Measurements from ENCODE around the gene PRKCD.

PRKCD gene

GRCh38 chr3:53225651-53226050 is 64.6 kb downstream of the PRKCD start:
- Histone ChIP-seq H3K4me3 (no peak overlapping the region), H3K27ac (no peak overlapping the region)

GRCh38 chr3:53226142-53226840 is 65.3 kb downstream of the PRKCD start:
- Histone ChIP-seq H3K27ac (no peak overlapping the region), H3K4me3 (no peak overlapping the region)

- no peak overlapping the region for H3K27ac ChIP-seq
- H3K4me3 ChIP-seq: no peak overlapping the region
These were observed 65.9 kb downstream of the PRKCD start for GRCh38 chr3:53226841-53227407.

GRCh38 chr3:53227993-53228885 is 67.2 kb downstream of the PRKCD start:
- Histone ChIP-seq H3K27ac (no peak overlapping the region), H3K4me3 (no peak overlapping the region)

GRCh38 chr3:53229171-53229570 is 68.2 kb downstream of the PRKCD start:
- Histone ChIP-seq H3K4me3 (no peak overlapping the region), H3K27ac (no peak overlapping the region)

GRCh38 chr3:53229606-53230005 is 68.6 kb downstream of the PRKCD start:
- no peak overlapping the region for H3K27ac ChIP-seq
- no peak overlapping the region for H3K4me3 ChIP-seq

GRCh38 chr3:53230041-53230621 is 69.1 kb downstream of the PRKCD start:
- Histone ChIP-seq H3K27ac (no peak overlapping the region), H3K4me3 (no peak overlapping the region)

- no peak overlapping the region for H3K4me3 ChIP-seq
- H3K27ac ChIP-seq: no peak overlapping the region
These were observed 69.8 kb downstream of the PRKCD start for GRCh38 chr3:53230789-53231188.

- H3K4me3 ChIP-seq: no peak overlapping the region
- H3K27ac ChIP-seq: peak overlapping the region in 1 of 21 experiments; percentile 42
These were observed 70.8 kb downstream of the PRKCD start for GRCh38 chr3:53231532-53232511.

GRCh38 chr3:53232641-53233377 is 71.8 kb downstream of the PRKCD start:
- Histone ChIP-seq H3K27ac (peak overlapping the region in 1 of 21 experiments; percentile 42), H3K4me3 (no peak overlapping the region)

GRCh38 chr3:53234130-53234840 is 73.3 kb downstream of the PRKCD start:
- no peak overlapping the region for H3K27ac ChIP-seq
- H3K4me3 ChIP-seq: no peak overlapping the region

- H3K27ac ChIP-seq: no peak overlapping the region
- H3K4me3 ChIP-seq: no peak overlapping the region
These were observed 73.8 kb downstream of the PRKCD start for GRCh38 chr3:53234841-53235232.

- peak overlapping the region in 5 of 21 experiments; percentile 25 to 74 (median 65) for H3K27ac ChIP-seq
These were observed 74.5 kb downstream of the PRKCD start for GRCh38 chr3:53235545-53235944.

GRCh38 chr3:53236112-53236841 is 75.3 kb downstream of the PRKCD start:
- H3K27ac ChIP-seq: peak overlapping the region in 19 of 21 experiments; percentile 6 to 80 (median 55)

More at GRCh38 chr3:53235545-53235944, 74.5 kb downstream of the PRKCD start:
- H3K4me3 ChIP-seq: no peak overlapping the region

GRCh38 chr3:53238051-53238850 is 77.2 kb downstream of the PRKCD start:
- Histone ChIP-seq H3K27ac (peak overlapping the region in 12 of 21 experiments; percentile 12 to 70 (median 46)), H3K4me3 (no peak overlapping the region)

More at GRCh38 chr3:53236112-53236841, 75.3 kb downstream of the PRKCD start:
- no peak overlapping the region for H3K4me3 ChIP-seq

- Histone ChIP-seq H3K27ac (peak overlapping the region in 9 of 21 experiments; percentile 12 to 70 (median 49)), H3K4me3 (no peak overlapping the region)
These were observed 77.9 kb downstream of the PRKCD start for GRCh38 chr3:53238886-53239285.
